HG03060 (cell line): ENCODE data around the gene ARSI.

ENCODE experiments used
- ATAC-seq: cut with Tn5 transposase; IDR thresholded peaks from one replicate; pipeline ENCODE4 v1.9.1; 2021; ENCODE audit warnings: low read depth, moderate number of reproducible peaks; ENCODE audit not compliant: unreplicated experiment

ARSI gene

DNA sequence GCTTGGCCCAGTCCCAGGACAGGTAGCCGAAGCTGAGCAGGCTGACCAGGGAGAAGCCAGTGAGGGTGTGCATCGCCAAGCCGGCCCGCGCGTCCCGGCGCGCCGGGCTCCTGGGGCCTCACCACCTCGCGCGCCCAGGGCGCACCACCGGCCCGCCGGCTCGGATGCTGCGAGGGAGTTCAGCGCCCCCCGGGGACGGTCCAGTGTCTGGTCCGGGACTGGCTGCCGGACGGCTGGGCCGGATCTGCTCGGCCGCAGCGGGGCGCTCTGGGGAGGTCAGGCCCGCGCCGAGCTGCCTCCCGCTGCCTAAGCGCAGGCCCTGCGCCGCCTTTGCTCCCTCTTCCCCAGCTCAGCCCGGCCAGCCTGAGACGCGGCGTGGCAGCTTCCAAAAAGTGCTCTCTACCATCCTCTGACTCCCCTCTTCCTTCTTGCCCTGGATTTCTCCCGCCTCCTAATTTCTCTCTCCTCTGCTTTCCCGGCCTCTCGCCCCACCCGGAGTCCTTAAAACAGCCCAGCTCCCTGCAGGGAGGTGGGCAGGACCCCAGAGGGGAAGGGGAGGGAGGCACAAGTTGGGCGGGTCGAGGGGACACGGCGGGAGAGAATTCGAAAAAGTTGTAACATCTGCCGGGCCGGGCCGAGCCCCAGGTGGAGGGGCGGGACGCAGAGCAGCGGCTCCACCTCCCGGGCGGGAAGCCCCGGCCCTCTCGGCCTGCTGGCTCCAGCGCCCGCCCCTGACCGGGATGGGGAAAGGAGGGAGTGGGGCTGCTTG is at the start of gene ARSI:
Gene ARSI, minus strand, starts transcription at position 605 of the 769 bp plus-strand sequence. Its CDS starts 532 bp downstream, at position 73.
- no peak for ATAC-seq

- peak; percentile 82 for ATAC-seq
Observed at GRCh38 chr5:150350524-150351344, 48.0 kb upstream of the ARSI start.

- ATAC-seq: no peak
Observed at GRCh38 chr5:150349681-150350275, 47.1 kb upstream of the ARSI start.

DNA sequence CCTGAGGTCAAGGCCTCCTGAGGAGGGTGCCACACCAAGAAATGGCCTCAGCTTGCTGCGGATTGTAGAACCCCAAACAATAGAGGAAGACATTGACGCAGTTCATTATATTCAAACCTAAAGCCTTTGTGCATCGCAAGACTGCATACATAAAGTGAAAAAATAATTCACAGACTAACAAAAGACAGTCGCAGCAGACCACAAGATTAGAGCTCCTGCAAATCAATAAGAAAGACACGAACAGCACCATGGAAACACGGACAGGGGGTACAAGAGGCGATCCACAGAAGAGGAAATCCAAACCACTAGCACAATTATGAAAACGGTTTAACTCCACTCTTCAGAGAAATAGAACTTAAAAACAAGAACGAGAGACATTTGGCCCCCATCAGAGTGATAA is 44.7 kb upstream of the ARSI start:
- no peak for ATAC-seq

GRCh38 chr5:150347003-150347402 is 44.3 kb upstream of the ARSI start:
- ATAC-seq: no peak

- ATAC-seq: no peak
Observed at GRCh38 chr5:150346592-150346991, 43.9 kb upstream of the ARSI start.

DNA sequence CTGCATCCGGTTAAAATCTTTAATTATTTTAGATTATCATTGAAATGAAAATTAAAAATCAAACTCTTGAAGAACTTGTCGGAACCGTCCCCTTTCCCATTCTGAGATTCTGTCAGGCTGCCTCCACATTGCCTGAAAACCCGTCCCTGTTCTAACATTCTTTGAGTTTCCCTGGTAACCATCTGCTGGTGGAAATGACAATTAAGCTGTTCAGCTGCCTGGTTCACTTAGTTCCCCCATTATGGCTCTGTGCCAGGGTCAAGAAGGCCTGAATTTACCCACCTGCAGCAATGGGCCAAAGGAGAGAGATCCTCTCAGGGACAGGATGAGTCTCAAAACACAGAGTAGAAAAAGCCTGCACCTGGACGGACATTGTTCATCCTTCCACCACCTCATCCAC is 43.0 kb upstream of the ARSI start:
- no peak for ATAC-seq

- ATAC-seq: no peak
Observed at GRCh38 chr5:150343994-150344631, 41.4 kb upstream of the ARSI start.

- ATAC-seq: no peak
Observed at GRCh38 chr5:150342583-150342982, 39.9 kb upstream of the ARSI start.

GRCh38 chr5:150341989-150342388 is 39.3 kb upstream of the ARSI start:
- no peak for ATAC-seq

DNA sequence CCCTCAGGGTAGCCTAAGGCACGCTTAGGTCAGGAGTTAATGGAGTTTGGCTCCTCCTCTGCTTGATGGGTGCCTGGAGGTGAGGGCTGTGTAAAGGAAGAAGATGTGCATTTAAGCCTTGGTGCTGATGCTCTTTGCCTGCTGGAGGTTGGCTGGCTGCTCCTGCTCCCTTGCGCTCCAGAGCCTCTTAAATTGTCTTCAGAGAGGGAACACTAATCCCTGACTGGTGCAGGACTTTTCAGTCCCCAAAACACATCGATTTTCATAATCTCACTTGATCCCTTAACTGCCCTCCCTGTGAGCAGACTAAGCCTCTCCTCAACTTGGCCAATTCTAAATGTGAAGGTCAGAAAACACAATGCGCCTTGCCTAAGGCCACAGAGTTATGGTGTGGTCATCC is 38.6 kb upstream of the ARSI start:
- ATAC-seq: no peak

DNA sequence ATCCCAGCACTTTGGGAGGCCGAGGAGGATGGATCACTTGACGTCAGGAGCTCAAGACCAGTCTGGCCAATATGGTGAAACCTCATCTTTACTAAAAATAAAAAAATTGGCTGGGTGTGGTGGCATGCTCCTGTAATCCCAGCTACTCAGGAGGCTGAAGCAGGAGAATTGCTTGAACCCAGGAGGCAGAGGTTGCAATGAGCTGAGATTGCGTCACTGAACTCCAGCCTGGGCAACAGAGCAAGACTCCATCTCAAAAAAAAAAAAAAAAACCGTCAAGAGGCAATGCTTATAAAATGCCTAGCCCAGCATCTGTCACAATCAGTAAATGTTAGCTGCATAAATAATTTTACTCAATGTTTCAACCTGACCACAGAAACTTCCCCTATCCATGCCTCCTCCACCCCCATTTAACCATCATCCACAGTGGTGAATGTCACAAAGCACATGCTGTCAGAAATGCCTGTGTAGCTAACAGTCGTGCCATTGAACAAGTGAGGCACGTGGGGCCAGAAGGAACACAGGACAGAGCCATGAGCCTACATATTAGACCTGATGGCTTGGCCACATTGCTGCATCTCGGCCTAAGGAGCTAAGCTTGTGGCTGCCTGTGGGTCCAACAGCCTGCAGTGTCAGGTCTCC is 38.0 kb upstream of the ARSI start:
- ATAC-seq: no peak

- no peak for ATAC-seq
Observed at GRCh38 chr5:150339841-150340240, 37.1 kb upstream of the ARSI start.

- ATAC-seq: no peak
Observed at GRCh38 chr5:150339165-150339564, 36.5 kb upstream of the ARSI start.

DNA sequence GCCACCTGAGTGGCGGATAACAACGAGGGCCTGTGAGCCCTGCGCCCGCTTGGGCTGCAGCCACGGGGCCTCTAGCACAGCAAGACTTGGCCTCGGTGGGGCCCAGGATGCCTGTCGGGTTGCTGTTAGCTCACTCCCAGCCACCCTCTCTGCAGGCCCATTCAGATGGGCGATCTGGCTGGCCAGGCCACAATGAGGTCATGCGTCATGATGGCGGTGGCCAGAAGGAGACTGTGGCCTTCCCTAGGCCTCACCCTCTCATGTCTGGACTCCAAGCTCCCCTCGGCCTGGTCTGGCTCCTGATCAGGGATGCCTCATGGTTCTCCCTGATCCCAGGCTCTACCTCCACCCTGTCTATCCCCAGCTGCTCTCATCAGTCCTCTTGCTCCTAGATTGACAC is 35.8 kb upstream of the ARSI start:
- ATAC-seq: no peak

GRCh38 chr5:150335778-150336177 is 33.1 kb upstream of the ARSI start:
- no peak for ATAC-seq

- no peak for ATAC-seq
Observed at GRCh38 chr5:150333400-150333799, 30.7 kb upstream of the ARSI start.

- ATAC-seq: no peak
Observed at GRCh38 chr5:150329881-150330876, 27.5 kb upstream of the ARSI start.

DNA sequence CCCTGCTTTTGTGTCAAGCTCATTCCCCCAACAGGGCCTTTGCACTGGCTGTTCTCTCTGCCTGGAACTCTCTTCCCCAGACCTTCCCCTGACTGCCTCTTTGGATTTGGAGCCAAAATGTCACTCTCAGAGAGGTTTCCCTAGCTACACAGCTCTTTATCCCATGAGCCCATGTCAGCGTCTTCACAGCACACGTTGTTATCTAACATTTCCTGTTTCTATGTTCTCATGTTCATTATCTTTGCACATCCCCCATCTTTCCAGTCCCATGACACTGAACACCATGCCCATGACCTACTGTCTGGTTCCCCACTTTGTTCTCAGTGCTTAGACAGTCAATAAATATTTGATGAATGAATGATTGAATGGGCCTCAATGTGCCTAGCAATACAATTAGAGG is 26.3 kb upstream of the ARSI start:
- ATAC-seq: no peak
